DOHH2 (cell line): ENCODE measurements around the gene WNK1.

Source experiments
- H3F3A ChIP-seq: fragments of 200-600 bp; sonication (generic), shearing (Covaris generic); 2 replicates; pipeline ENCODE4 v1.6.0; 2016; ENCODE audit warnings: antibody characterized with exemption, mild to moderate bottlenecking; ENCODE audit not compliant: control insufficient read depth, insufficient read depth
- H3K27ac ChIP-seq: fragments of 200-600 bp; sonication (generic); 2 replicates; pipeline ENCODE4 v1.5.1; 2014; ENCODE audit warnings: low read depth, mild to moderate bottlenecking, low read length, moderate library complexity
- H3K27me3 ChIP-seq: fragments of 200-600 bp; sonication (generic); 2 replicates; pipeline ENCODE4 v1.6.1; 2014; ENCODE audit warnings: mild to moderate bottlenecking, low read length, mixed read lengths; ENCODE audit not compliant: control insufficient read depth
- H3K36me3 ChIP-seq: fragments of 200-600 bp; sonication (generic); 2 replicates; pipeline ENCODE4 v1.6.1; 2014; ENCODE audit warnings: mild to moderate bottlenecking, low read length, moderate library complexity, mixed read lengths; ENCODE audit not compliant: control insufficient read depth
- H3K4me1 ChIP-seq: fragments of 200-600 bp; sonication (generic); 2 replicates; pipeline ENCODE4 v1.6.1; 2014; ENCODE audit warnings: mild to moderate bottlenecking, low read length, mixed read lengths; ENCODE audit not compliant: control insufficient read depth
- H3K4me2 ChIP-seq: fragments of 200-600 bp; sonication (generic); 2 replicates; pipeline ENCODE4 v1.6.0; 2014; ENCODE audit warnings: mild to moderate bottlenecking, low read length, moderate library complexity
- H3K4me3 ChIP-seq: fragments of 200-600 bp; sonication (generic); 2 replicates; pipeline ENCODE4 v1.5.1; 2014; ENCODE audit warnings: mild to moderate bottlenecking, low read length, mixed read lengths
- H3K79me2 ChIP-seq: fragments of 200-600 bp; sonication (generic); 2 replicates; pipeline ENCODE4 v1.6.1; 2014; ENCODE audit warnings: mild to moderate bottlenecking, low read length, mixed read lengths; ENCODE audit not compliant: control insufficient read depth
- H3K9me2 ChIP-seq: fragments of 200-600 bp; sonication (generic); replicated peaks from 2 replicates; pipeline ENCODE4 v1.6.1; 2014; ENCODE audit warnings: mild to moderate bottlenecking, low read length, mixed read lengths; ENCODE audit not compliant: control insufficient read depth
- H3K9me3 ChIP-seq: fragments of 200-600 bp; sonication (generic); 2 replicates; pipeline ENCODE4 v1.6.1; 2014; ENCODE audit warnings: antibody characterized with exemption, low read length, mixed read lengths; ENCODE audit not compliant: control insufficient read depth, insufficient read depth
- H4K20me1 ChIP-seq: fragments of 200-600 bp; sonication (generic); 2 replicates; pipeline ENCODE4 v1.6.0; 2014; ENCODE audit warnings: low read depth, mild to moderate bottlenecking, antibody characterized with exemption, low read length, moderate library complexity; ENCODE audit not compliant: control insufficient read depth, insufficient read depth
- EZH2phosphoT487 ChIP-seq: fragments of 200-600 bp; sonication (generic); IDR thresholded peaks from 2 replicates; pipeline ENCODE4 v1.6.1; 2017; ENCODE audit warnings: borderline replicate concordance, mild to moderate bottlenecking, antibody characterized with exemption, low read length, moderate library complexity, mixed read lengths
- TF ChIP-seq, protein P1 (sequence below): fragments of 200-600 bp; sonication (generic); IDR thresholded peaks from one replicate; pipeline ENCODE4 v1.5.1; 2014; ENCODE audit warnings: antibody characterized with exemption, mild to moderate bottlenecking, low read depth, low read length; ENCODE audit not compliant: poor library complexity, severe bottlenecking

WNK1 gene

DNA sequence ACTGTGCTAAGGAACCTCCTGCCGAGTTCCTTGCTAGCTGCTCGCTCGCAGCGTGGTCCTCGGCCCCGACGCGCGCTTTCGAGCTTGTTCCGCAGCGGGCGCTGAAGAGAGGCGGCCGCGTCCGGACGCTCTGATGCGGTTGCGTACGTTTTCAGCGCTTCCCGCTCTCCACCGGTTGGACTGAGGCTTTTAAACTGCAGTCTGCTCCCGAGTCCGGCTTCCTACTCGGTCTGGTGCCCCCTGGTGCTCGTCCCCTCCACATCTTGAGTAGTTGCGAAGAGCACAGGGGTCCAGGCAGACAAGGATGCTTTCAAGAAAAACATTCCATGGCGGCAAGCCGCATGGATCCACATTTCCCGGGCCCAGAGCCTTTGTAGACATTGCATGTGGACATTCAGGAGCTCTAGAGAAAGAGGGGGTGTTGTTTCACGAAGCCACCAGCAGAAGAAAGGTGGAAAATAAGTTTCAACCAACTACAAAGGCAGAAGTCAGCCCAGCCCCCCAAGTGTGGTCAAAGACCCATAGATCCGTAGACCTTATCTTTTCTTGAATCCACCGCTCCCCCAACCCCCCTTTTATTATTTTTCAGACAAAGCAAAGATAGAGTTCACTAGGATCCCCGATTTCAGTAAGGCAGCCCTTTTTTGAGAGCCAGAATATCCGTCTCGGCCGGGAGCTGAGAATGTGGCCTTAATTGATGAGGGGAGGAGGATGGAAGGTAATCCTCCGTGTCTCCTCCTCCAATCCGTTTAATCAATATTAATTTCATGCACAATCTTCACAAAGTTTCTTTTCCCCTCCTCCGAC lies 984 bp upstream of the WNK1 start:
- peaks cover 33% of the 10 kb centered on the region for H3K36me3 ChIP-seq
- peaks cover 13% of the 10 kb centered on the region for H3F3A ChIP-seq
- peak overlapping the region; percentile 86 for H3K27ac ChIP-seq
- peaks cover 40% of the 10 kb centered on the region for H3K79me2 ChIP-seq
- H3K9me2 ChIP-seq, result no peaks in the 10 kb centered on the region
- TF ChIP-seq EZH2phosphoT487, result no peak
- TF ChIP-seq, protein P1, sequence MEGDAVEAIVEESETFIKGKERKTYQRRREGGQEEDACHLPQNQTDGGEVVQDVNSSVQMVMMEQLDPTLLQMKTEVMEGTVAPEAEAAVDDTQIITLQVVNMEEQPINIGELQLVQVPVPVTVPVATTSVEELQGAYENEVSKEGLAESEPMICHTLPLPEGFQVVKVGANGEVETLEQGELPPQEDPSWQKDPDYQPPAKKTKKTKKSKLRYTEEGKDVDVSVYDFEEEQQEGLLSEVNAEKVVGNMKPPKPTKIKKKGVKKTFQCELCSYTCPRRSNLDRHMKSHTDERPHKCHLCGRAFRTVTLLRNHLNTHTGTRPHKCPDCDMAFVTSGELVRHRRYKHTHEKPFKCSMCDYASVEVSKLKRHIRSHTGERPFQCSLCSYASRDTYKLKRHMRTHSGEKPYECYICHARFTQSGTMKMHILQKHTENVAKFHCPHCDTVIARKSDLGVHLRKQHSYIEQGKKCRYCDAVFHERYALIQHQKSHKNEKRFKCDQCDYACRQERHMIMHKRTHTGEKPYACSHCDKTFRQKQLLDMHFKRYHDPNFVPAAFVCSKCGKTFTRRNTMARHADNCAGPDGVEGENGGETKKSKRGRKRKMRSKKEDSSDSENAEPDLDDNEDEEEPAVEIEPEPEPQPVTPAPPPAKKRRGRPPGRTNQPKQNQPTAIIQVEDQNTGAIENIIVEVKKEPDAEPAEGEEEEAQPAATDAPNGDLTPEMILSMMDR, result peak; percentile 83
- H3K4me1 ChIP-seq, result peaks cover 32% of the 10 kb centered on the region
- peak overlapping the region; percentile 94 for H3K4me2 ChIP-seq
- H3K27me3 ChIP-seq, result no peaks in the 10 kb centered on the region
- H3K4me3 ChIP-seq, result peak overlapping the region; percentile 97
- no peaks in the 10 kb centered on the region for H3K9me3 ChIP-seq
- H4K20me1 ChIP-seq, result peaks cover 15% of the 10 kb centered on the region; the same call in 1 of the 2 replicates

DNA sequence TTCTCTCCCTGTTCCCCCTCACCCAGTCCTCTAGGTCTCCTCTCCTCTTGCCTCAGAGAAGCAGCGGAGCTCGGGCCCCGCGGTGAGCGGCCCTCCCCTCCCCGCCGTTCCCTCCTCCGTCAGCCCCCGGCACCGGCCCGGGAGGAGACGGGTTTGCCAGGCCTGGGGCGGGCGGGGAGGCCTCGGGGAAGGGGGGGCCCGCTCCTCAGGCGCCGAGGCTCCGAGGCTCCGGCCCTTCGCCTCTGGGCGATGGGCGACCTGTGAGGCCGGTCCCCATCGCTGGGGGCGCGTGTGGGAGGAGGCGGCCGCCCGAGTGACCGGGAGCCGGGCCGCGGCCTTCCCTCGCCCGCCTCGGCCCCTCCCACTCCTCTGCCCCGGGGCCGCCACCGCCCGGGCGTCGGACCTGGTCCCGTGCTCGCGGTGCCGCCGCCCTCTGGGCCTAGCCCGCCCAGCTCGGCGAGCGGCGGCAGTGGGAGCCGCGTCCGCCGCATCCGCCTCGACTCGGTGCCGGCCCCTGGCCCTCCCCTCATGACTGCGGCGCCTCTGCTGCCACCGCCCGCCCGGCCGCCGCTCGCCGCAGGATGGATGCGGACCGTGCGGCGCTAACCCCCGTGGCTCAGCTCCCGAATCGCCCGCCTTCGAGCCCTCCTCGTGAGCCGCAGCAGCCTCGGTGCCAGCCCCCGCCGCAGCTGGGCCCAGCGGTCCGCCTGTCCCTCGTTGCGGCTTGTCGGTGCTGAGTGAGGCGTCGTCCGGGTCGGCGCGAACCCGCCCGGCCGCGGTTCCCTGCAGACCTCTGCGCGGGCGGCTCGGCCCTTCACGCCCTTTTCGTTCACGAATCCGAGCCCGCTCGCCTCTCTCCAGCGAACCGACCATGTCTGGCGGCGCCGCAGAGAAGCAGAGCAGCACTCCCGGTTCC lies 574 bp downstream of the WNK1 start:
- peak overlapping the region; percentile 81 for H3K4me2 ChIP-seq

DNA sequence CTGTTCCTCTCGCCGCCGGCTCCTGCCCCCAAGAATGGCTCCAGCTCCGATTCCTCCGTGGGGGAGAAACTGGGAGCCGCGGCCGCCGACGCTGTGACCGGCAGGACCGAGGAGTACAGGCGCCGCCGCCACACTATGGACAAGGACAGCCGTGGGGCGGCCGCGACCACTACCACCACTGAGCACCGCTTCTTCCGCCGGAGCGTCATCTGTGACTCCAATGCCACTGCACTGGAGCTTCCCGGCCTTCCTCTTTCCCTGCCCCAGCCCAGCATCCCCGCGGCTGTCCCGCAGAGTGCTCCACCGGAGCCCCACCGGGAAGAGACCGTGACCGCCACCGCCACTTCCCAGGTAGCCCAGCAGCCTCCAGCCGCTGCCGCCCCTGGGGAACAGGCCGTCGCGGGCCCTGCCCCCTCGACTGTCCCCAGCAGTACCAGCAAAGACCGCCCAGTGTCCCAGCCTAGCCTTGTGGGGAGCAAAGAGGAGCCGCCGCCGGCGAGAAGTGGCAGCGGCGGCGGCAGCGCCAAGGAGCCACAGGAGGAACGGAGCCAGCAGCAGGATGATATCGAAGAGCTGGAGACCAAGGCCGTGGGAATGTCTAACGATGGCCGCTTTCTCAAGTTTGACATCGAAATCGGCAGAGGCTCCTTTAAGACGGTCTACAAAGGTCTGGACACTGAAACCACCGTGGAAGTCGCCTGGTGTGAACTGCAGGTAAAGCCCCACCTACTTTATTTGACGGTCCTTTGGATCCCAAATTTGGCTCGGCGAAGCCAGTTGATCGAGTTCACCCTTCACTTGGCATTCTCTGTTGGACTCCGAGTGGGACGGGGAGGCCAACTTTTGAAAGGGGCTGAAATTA lies 1.5 kb downstream of the WNK1 start:
- Histone ChIP-seq H3K4me1 (peaks cover 52% of the 10 kb centered on the region), H4K20me1 (peaks cover 18% of the 10 kb centered on the region; the same call in 1 of the 2 replicates)

More for the DNA sequence above, 574 bp downstream of the WNK1 start:
- H3K27me3 ChIP-seq, result no peaks in the 10 kb centered on the region
- TF ChIP-seq, protein P1, result no peak
- H3F3A ChIP-seq, result peaks cover 10% of the 10 kb centered on the region
- peak overlapping the region; percentile 68 for H3K27ac ChIP-seq
- H3K4me3 ChIP-seq, result peak overlapping the region; percentile 97
- peaks cover 42% of the 10 kb centered on the region for H3K36me3 ChIP-seq
- peaks cover 56% of the 10 kb centered on the region for H3K79me2 ChIP-seq
- no peaks in the 10 kb centered on the region for H3K9me3 ChIP-seq
- H3K9me2 ChIP-seq, result no peaks in the 10 kb centered on the region
- peaks cover 15% of the 10 kb centered on the region; the same call in 1 of the 2 replicates for H4K20me1 ChIP-seq
- peaks cover 46% of the 10 kb centered on the region for H3K4me1 ChIP-seq

More for the DNA sequence above, 1.5 kb downstream of the WNK1 start:
- Histone ChIP-seq H3K9me2 (no peaks in the 10 kb centered on the region), H3K36me3 (peaks cover 47% of the 10 kb centered on the region), H3K27me3 (no peaks in the 10 kb centered on the region), H3F3A (peaks cover 10% of the 10 kb centered on the region), H3K4me2 (peak overlapping the region; percentile 81), H3K4me3 (peak overlapping the region; percentile 97), H3K79me2 (peaks cover 65% of the 10 kb centered on the region), H3K9me3 (no peaks in the 10 kb centered on the region), H3K27ac (peak overlapping the region; percentile 68)
- no peak for TF ChIP-seq EZH2phosphoT487
- TF ChIP-seq, protein P1, result no peak
